ENCODE data around the gene RNF166. TPM values are rescaled to one million over a fixed set of nuclear protein-coding genes. Genes with fewer than 3 reads are reported as not detected.

Gene RNF166
- total RNA-seq, 1 experiment from 2014 or later, result 26.5 TPM

- Histone ChIP-seq H3K4me1 (ENCODE audit: insufficient read depth, low read length) (no peaks in the 10 kb centered on the region), H3K27ac (ENCODE audit: insufficient read length, low read depth, low read length) (no peak overlapping the region), H3K23ac (ENCODE audit: insufficient read length, low read depth, low read length) (no peak overlapping the region), H4K8ac (replicated peaks; ENCODE audit: insufficient read length, low read depth, low read length) (no peak overlapping the region), H2BK120ac (ENCODE audit: low read depth, low read length, poor library complexity, severe bottlenecking) (no peak overlapping the region), H3K79me2 (ENCODE audit: insufficient read depth, low read length) (no peaks in the 10 kb centered on the region), H3K4ac (ENCODE audit: low read depth, low read length) (no peak overlapping the region), H2BK12ac (ENCODE audit: insufficient read length, low read depth, low read length) (no peak overlapping the region), H2BK20ac (ENCODE audit: low read depth, low read length, poor library complexity, severe bottlenecking) (no peak overlapping the region), H4K91ac (ENCODE audit: insufficient read length, low read depth, low read length) (no peak overlapping the region), H2BK5ac (ENCODE audit: insufficient read length, low read length) (no peak overlapping the region), H3K9me3 (ENCODE audit: control insufficient read depth, low read depth, low read length) (no peaks in the 10 kb centered on the region), H3K79me1 (ENCODE audit: insufficient read depth, low read depth, low read length, poor library complexity, severe bottlenecking) (no peaks in the 10 kb centered on the region), H4K20me1 (ENCODE audit: control insufficient read depth, insufficient read depth, insufficient read length) (no peaks in the 10 kb centered on the region), H3K23me2 (ENCODE audit: insufficient read length, low read depth, low read length, poor library complexity, severe bottlenecking) (no peaks in the 10 kb centered on the region), H3K9ac (ENCODE audit: extremely low read depth, insufficient read length, low read length) (no peak overlapping the region), H2AFZ (ENCODE audit: low read length) (no peak overlapping the region), H3K14ac (ENCODE audit: insufficient read depth, low read length) (no peak overlapping the region), H2AK5ac (ENCODE audit: insufficient read length, low read length) (no peak overlapping the region), H3K56ac (ENCODE audit: insufficient read length, low read depth, low read length) (no peak overlapping the region), H3K4me2 (ENCODE audit: insufficient read depth, insufficient read length, low read length) (no peak overlapping the region), H3K18ac (ENCODE audit: insufficient read length, low read depth, low read length) (no peak overlapping the region), H4K5ac (ENCODE audit: insufficient read length, low read depth, low read length) (no peak overlapping the region), H3K27me3 (ENCODE audit: insufficient read depth, low read length) (no peaks in the 10 kb centered on the region), H3T11ph (ENCODE audit: low read length) (no peak overlapping the region), H2BK15ac (ENCODE audit: low read depth, low read length) (no peak overlapping the region)
- Mint-ChIP-seq H3K4me1 (no peaks in the 10 kb centered on the region), H3K27me3 (ENCODE audit: low read depth) (no peaks in the 10 kb centered on the region; the same call in 1 of the 2 replicates), H3K4me3 (no peak overlapping the region), H3K9me3 (no peaks in the 10 kb centered on the region), H3K36me3 (ENCODE audit: insufficient read depth in 1 of 3, low read depth in 3 of 3) (peaks cover 9 to 21% (median 15%) of the 10 kb centered on the region in 3 experiments; a peak in 6 of 7 replicates), H3K27ac (no peak overlapping the region)
- TF ChIP-seq, protein P1, sequence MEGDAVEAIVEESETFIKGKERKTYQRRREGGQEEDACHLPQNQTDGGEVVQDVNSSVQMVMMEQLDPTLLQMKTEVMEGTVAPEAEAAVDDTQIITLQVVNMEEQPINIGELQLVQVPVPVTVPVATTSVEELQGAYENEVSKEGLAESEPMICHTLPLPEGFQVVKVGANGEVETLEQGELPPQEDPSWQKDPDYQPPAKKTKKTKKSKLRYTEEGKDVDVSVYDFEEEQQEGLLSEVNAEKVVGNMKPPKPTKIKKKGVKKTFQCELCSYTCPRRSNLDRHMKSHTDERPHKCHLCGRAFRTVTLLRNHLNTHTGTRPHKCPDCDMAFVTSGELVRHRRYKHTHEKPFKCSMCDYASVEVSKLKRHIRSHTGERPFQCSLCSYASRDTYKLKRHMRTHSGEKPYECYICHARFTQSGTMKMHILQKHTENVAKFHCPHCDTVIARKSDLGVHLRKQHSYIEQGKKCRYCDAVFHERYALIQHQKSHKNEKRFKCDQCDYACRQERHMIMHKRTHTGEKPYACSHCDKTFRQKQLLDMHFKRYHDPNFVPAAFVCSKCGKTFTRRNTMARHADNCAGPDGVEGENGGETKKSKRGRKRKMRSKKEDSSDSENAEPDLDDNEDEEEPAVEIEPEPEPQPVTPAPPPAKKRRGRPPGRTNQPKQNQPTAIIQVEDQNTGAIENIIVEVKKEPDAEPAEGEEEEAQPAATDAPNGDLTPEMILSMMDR (conservative IDR thresholded peaks at IDR 0.05), result no peak
- DNase-seq, result no peak
- WGBS (ENCODE audit: extremely low coverage, insufficient read length, low lambda C conversion rate), result no CpG with 5 or more reads among the region's 31 CpGs
Measured at GRCh38 chr16:88724855-88725555, 18.8 kb upstream of the RNF166 start.

Data from H9 (cell line).